ENCODE results near the gene CRADD.

DNA sequence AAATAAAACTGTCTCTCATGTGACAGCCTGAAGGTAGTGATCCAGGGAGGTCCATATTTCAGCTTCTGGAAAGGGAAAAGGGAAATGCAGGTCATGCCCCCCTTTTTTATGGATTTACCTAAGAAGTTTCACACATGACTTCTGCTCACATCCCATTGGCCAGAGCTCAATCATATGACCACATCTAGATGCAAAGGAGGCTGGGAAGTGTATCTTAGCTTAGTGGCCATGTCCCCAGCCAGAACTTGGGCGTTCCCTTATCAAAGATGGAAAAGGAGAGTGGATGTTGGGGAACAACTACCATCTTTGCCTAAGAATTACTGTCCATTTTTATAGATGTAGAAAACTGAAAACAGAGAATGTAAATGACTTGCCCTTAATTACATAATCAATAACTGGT, 26.5 kb upstream of the CRADD start:
- TF ChIP-seq, protein P1, sequence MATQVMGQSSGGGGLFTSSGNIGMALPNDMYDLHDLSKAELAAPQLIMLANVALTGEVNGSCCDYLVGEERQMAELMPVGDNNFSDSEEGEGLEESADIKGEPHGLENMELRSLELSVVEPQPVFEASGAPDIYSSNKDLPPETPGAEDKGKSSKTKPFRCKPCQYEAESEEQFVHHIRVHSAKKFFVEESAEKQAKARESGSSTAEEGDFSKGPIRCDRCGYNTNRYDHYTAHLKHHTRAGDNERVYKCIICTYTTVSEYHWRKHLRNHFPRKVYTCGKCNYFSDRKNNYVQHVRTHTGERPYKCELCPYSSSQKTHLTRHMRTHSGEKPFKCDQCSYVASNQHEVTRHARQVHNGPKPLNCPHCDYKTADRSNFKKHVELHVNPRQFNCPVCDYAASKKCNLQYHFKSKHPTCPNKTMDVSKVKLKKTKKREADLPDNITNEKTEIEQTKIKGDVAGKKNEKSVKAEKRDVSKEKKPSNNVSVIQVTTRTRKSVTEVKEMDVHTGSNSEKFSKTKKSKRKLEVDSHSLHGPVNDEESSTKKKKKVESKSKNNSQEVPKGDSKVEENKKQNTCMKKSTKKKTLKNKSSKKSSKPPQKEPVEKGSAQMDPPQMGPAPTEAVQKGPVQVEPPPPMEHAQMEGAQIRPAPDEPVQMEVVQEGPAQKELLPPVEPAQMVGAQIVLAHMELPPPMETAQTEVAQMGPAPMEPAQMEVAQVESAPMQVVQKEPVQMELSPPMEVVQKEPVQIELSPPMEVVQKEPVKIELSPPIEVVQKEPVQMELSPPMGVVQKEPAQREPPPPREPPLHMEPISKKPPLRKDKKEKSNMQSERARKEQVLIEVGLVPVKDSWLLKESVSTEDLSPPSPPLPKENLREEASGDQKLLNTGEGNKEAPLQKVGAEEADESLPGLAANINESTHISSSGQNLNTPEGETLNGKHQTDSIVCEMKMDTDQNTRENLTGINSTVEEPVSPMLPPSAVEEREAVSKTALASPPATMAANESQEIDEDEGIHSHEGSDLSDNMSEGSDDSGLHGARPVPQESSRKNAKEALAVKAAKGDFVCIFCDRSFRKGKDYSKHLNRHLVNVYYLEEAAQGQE (IDR thresholded peaks at IDR 0.05; ENCODE audit: low read depth, low read length): no peak
- no peak for TF ChIP-seq RAD51 (IDR thresholded peaks at IDR 0.05)
- TF ChIP-seq POLR2A (IDR thresholded peaks at IDR 0.05; ENCODE audit: low read depth, low read length): no peak
- no peak for TF ChIP-seq EZH2 (IDR thresholded peaks at IDR 0.05; ENCODE audit: borderline replicate concordance, control insufficient read depth, low read depth, low read length)
- TF ChIP-seq, protein P2, sequence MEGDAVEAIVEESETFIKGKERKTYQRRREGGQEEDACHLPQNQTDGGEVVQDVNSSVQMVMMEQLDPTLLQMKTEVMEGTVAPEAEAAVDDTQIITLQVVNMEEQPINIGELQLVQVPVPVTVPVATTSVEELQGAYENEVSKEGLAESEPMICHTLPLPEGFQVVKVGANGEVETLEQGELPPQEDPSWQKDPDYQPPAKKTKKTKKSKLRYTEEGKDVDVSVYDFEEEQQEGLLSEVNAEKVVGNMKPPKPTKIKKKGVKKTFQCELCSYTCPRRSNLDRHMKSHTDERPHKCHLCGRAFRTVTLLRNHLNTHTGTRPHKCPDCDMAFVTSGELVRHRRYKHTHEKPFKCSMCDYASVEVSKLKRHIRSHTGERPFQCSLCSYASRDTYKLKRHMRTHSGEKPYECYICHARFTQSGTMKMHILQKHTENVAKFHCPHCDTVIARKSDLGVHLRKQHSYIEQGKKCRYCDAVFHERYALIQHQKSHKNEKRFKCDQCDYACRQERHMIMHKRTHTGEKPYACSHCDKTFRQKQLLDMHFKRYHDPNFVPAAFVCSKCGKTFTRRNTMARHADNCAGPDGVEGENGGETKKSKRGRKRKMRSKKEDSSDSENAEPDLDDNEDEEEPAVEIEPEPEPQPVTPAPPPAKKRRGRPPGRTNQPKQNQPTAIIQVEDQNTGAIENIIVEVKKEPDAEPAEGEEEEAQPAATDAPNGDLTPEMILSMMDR (IDR thresholded peaks at IDR 0.05 in 2 of 3, conservative IDR thresholded peaks at IDR 0.05 in 1 of 3; ENCODE audit: control insufficient read depth in 2 of 3, extremely low read depth in 1 of 3, insufficient read depth in 1 of 3, low read depth in 3 of 3, low read length in 3 of 3): no peak
- TF ChIP-seq NR2F1 (conservative IDR thresholded peaks at IDR 0.05): no peak

Measured in GM12878 (cell line).